Fibroblast of mammary gland (primary cell): ENCODE measurements around the gene TBX15.

ENCODE experiments used
- DNase-seq: peaks from one replicate; pipeline ENCODE4 v3.0.0-alpha.2; 2010; ENCODE audit warnings: low read depth
- H3K4me3 ChIP-seq: 2 replicates; pipeline ENCODE4 v1.5.1; 2011; ENCODE audit warnings: low read depth, mild to moderate bottlenecking, low read length, moderate library complexity; ENCODE audit not compliant: control insufficient read depth
- CTCF ChIP-seq: conservative IDR thresholded peaks from 2 replicates; pipeline ENCODE4 v1.5.1; 2011; ENCODE audit warnings: low read depth, low read length, inconsistent platforms; ENCODE audit not compliant: control insufficient read depth, insufficient read depth

TBX15 gene

GRCh38 chr1:118991448-118991847 lies 3.3 kb upstream of the TBX15 start:
- no peak for DNase-seq
- no peak overlapping the region for H3K4me3 ChIP-seq
- TF ChIP-seq CTCF: no peak

DNA sequence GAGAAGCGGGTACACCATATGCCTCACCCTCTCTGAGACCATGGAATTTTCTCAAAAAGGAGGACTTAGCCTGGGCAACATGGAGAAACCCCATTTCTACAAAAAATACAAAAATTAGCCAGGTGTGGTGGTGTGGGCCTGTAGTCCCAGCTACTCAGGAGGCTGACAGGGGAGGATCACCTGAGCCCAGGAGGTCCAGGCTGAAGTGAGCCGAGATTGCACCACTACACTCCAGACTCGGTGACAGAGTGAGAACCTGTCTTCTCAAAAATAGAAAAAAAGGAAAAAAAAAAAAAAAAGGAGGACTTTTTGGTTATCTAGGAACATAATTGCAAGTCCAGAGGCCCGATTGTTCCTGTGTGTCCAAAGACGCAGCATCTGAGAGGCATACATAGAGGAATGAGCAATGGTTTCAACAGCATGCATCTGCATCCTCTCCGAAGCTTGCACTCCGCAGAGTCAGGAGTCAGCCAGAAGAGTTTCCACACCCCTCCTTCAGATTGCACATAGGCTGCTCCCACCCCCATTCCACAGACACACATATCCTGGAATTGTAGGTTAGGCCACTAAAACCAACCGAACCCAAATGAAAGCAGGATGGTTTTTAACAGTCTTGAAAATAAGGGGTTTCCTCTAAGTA lies 2.5 kb upstream of the TBX15 start:
- no peak for TF ChIP-seq CTCF
- no peak overlapping the region for H3K4me3 ChIP-seq
- DNase-seq: peak; percentile 68

DNA sequence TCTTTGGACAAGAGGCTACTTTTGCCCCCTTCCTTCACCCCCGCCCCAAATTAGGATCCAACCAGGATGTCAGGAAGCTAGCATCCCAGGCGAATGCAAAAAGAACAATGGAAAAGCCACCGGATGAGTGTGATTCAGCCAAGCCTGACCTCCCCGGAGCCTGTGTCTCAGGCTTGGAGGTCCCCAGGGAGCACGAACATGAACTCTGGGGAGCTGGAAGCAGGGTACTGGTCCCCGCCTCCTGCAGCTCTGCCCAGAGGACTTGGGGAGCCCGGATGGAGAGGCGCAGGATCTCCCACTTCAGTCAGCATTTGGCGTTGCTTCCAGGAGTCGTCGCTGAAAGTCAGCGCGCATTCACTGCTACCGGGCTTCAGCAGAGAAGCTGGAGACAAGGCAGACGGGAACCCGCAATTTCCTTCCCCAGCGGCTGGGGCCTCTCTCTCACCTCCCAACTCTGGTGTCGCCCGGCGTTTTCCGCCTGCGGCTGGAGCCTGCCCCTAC lies 1.8 kb upstream of the TBX15 start:
- DNase-seq: peak; percentile 84
- no peak for TF ChIP-seq CTCF

GRCh38 chr1:118989006-118989815 lies 1.1 kb upstream of the TBX15 start:
- TF ChIP-seq CTCF: no peak
- DNase-seq: peak; percentile 56

More for the DNA sequence above, 1.8 kb upstream of the TBX15 start:
- peak overlapping the region; percentile 2 for H3K4me3 ChIP-seq

GRCh38 chr1:118987468-118988185 lies 516 bp downstream of the TBX15 start:
- DNase-seq: no peak
- no peak for TF ChIP-seq CTCF
- peak overlapping the region; percentile 84 for H3K4me3 ChIP-seq

More at GRCh38 chr1:118989006-118989815, 1.1 kb upstream of the TBX15 start:
- H3K4me3 ChIP-seq: peak overlapping the region; percentile 84
